Measurements from ENCODE around the gene ERBB2. TPM values are rescaled to one million over a fixed set of nuclear protein-coding genes. Genes with fewer than 3 reads are reported as not detected.

The ERBB2 gene
- total and polyA plus RNA-seq, 2 of the 13 experiments (the other 11 are each of a cell fraction or from before 2014, with no cell fraction given), result 57.7 to 64.1 TPM

DNA sequence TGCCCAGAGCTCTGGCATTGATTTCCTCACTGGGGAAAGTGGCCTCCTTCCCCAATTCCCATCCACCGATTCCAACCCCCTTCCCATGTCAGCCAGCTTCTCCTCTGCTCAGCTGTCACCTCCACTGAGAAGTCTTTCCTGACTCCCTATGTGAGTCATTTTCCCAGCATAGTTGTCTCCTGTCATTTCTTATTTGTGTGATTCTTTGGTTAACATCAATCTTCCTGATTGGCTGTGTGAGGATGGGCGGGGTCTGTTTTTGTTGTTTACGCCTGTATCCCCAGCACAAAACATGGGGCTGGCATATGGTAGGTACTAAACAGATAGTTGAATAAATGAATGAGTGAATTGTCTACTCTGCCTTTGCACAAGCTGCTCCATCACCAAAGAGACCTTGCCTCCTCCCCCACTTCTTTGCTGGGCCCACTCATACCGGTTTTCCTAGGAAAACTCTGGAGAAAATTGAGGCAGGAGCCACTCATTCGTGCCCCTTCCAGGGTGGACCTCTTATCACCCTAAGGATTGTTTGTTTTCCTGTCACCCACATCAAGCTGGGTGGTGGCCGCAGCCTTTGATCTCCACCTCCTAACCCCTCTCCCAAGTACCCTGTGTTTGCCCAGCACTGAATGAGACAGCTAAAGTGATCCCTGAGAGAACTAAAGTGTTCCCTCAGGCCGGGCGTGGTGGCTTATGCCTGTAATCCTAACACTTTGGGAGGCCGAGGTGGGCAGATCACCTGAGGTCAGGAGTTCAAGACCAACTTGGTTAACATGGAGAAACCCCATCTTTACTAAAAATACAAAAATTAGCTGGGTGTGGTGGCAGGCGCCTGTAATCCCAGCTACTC is 36.7 kb downstream of the ERBB2 start (continued):
- TF ChIP-seq, protein P1, sequence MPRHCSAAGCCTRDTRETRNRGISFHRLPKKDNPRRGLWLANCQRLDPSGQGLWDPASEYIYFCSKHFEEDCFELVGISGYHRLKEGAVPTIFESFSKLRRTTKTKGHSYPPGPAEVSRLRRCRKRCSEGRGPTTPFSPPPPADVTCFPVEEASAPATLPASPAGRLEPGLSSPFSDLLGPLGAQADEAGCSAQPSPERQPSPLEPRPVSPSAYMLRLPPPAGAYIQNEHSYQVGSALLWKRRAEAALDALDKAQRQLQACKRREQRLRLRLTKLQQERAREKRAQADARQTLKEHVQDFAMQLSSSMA (CRISPR knock-in tag; IDR thresholded peaks at IDR 0.05), result no peak
- TF ChIP-seq ZNF563 (CRISPR knock-in tag; IDR thresholded peaks at IDR 0.05) (no peak; the same call in 1 of the 2 replicates), ZBTB39 (CRISPR knock-in tag; IDR thresholded peaks at IDR 0.05) (no peak), ZNF616 (CRISPR knock-in tag; IDR thresholded peaks at IDR 0.05; ENCODE audit: low read depth) (no peak), HHEX (CRISPR knock-in tag; IDR thresholded peaks at IDR 0.05) (peak; percentile 94), ZNF777 (CRISPR knock-in tag; IDR thresholded peaks at IDR 0.05) (no peak), STAG1 (CRISPR knock-in tag; IDR thresholded peaks at IDR 0.05) (no peak), ZNF709 (CRISPR knock-in tag; IDR thresholded peaks at IDR 0.05) (no peak), ZNF614 (CRISPR knock-in tag; IDR thresholded peaks at IDR 0.05; ENCODE audit: borderline replicate concordance) (no peak), RCOR2 (CRISPR knock-in tag; IDR thresholded peaks at IDR 0.05) (peak; percentile 86), KAT8 (CRISPR knock-in tag; IDR thresholded peaks at IDR 0.05) (peak; percentile 50), GTF3A (CRISPR knock-in tag; conservative IDR thresholded peaks at IDR 0.05) (no peak), SOX13 (IDR thresholded peaks at IDR 0.05) (no peak), SOX13 (CRISPR knock-in tag; conservative IDR thresholded peaks at IDR 0.05 in 1 of 2, IDR thresholded peaks at IDR 0.05 in 1 of 2) (peak in 1 of 2 experiments; percentile 75; a peak in 2 of 4 replicates), KDM6A (CRISPR knock-in tag; IDR thresholded peaks at IDR 0.05; ENCODE audit: low read depth) (peak; percentile 69; the same call in 1 of the 2 replicates), GTF2F1 (IDR thresholded peaks at IDR 0.05; ENCODE audit: low read length) (no peak)
- TF ChIP-seq, protein P2, sequence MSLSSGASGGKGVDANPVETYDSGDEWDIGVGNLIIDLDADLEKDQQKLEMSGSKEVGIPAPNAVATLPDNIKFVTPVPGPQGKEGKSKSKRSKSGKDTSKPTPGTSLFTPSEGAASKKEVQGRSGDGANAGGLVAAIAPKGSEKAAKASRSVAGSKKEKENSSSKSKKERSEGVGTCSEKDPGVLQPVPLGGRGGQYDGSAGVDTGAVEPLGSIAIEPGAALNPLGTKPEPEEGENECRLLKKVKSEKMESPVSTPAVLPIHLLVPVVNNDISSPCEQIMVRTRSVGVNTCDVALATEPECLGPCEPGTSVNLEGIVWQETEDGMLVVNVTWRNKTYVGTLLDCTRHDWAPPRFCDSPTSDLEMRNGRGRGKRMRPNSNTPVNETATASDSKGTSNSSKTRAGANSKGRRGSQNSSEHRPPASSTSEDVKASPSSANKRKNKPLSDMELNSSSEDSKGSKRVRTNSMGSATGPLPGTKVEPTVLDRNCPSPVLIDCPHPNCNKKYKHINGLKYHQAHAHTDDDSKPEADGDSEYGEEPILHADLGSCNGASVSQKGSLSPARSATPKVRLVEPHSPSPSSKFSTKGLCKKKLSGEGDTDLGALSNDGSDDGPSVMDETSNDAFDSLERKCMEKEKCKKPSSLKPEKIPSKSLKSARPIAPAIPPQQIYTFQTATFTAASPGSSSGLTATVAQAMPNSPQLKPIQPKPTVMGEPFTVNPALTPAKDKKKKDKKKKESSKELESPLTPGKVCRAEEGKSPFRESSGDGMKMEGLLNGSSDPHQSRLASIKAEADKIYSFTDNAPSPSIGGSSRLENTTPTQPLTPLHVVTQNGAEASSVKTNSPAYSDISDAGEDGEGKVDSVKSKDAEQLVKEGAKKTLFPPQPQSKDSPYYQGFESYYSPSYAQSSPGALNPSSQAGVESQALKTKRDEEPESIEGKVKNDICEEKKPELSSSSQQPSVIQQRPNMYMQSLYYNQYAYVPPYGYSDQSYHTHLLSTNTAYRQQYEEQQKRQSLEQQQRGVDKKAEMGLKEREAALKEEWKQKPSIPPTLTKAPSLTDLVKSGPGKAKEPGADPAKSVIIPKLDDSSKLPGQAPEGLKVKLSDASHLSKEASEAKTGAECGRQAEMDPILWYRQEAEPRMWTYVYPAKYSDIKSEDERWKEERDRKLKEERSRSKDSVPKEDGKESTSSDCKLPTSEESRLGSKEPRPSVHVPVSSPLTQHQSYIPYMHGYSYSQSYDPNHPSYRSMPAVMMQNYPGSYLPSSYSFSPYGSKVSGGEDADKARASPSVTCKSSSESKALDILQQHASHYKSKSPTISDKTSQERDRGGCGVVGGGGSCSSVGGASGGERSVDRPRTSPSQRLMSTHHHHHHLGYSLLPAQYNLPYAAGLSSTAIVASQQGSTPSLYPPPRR (CRISPR knock-in tag; IDR thresholded peaks at IDR 0.05; ENCODE audit: borderline replicate concordance), result peak; percentile 90
